Immature natural killer cell (primary cell): ENCODE measurements around the gene RLN3. TPM values are rescaled to one million over a fixed set of nuclear protein-coding genes. Genes with fewer than 3 reads are reported as not detected.
"Not testable (repeated sequence)": the region's sequence is repeated elsewhere in the genome, so short reads cannot be mapped to it uniquely, and the experiment has no call there.

ENCODE experiments used
- DNase-seq, 3 donors: peaks; one replicate each; pipeline ENCODE4 v3.0.0; 2022; ENCODE audit warnings: mixed read lengths in 1 of 3
- H3K27ac Mint-ChIP-seq, 6 donors: one replicate each; pipeline ENCODE4 v1.8.0; 2020; ENCODE audit warnings: mixed read lengths in 6 of 6, mild to moderate bottlenecking in 5 of 6, inconsistent platforms in 4 of 6, moderate library complexity in 3 of 6
- H3K27me3 Mint-ChIP-seq, 3 donors: one replicate each; pipeline ENCODE4 v1.8.0; 2020 to 2021; ENCODE audit warnings: low read depth in 3 of 3, mild to moderate bottlenecking in 3 of 3, mixed read lengths in 3 of 3, moderate library complexity in 3 of 3, inconsistent platforms in 1 of 3
- H3K36me3 Mint-ChIP-seq, 3 donors: one replicate each; pipeline ENCODE4 v1.8.0; 2020; ENCODE audit warnings: mixed read lengths in 3 of 3, inconsistent platforms in 2 of 3, mild to moderate bottlenecking in 2 of 3
- H3K4me1 Mint-ChIP-seq, 2 donors: one replicate each; pipeline ENCODE4 v1.8.0; 2020; ENCODE audit warnings: inconsistent platforms in 2 of 2, mild to moderate bottlenecking in 2 of 2, mixed read lengths in 2 of 2, moderate library complexity in 1 of 2
- H3K4me3 Mint-ChIP-seq, 5 donors: one replicate each; pipeline ENCODE4 v1.8.0; 2020; ENCODE audit warnings: mild to moderate bottlenecking in 5 of 5, mixed read lengths in 5 of 5, inconsistent platforms in 3 of 5, moderate library complexity in 3 of 5
- H3K9me3 Mint-ChIP-seq, 6 donors: one replicate each; pipeline ENCODE4 v1.8.0; 2020; ENCODE audit warnings: mild to moderate bottlenecking in 6 of 6, mixed read lengths in 6 of 6, inconsistent platforms in 4 of 6, moderate library complexity in 3 of 6
- polyA plus RNA-seq, 3 donors: library from polyadenylated mRNA; unstranded; fragments of 300-500 nt; fragmentation: Illumina TruSeq; gene quantifications; one replicate each; pipeline ENCODE4 v1.2.3, GENCODE V29; 2021

Gene RLN3
- polyA plus RNA-seq, 3 donors from 2014 or later = not detected

GRCh38 chr19:14019739-14020138 is 8.2 kb upstream of the RLN3 start:
- not testable (repeated sequence) for H3K27ac Mint-ChIP-seq, DNase-seq, H3K36me3 Mint-ChIP-seq, H3K27me3 Mint-ChIP-seq, H3K4me3 Mint-ChIP-seq, H3K9me3 Mint-ChIP-seq
- H3K4me1 Mint-ChIP-seq = peaks cover 8 to 12% of the 10 kb centered on the region in 2 donors

DNA sequence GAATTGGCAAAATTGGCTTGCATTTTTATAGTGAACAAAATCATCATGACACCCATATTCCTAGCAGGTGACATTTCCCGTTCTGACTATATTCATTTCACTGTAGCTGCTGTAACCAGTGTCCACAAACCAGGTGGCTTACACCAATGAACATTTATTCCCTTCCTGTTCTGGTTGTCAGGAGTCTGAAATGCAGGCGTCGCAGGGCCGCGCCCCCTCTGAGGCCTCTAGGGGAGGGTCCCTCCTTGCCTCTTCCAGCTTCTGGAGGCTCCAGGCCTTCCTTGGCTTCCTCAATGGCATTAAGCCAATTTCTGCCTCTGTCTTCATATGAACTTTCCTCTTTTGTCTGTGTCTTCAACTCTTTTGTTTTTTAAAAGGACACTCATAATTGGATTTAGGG is 6.5 kb upstream of the RLN3 start:
- Mint-ChIP-seq H3K4me3 (no peak overlapping the region), H3K27ac (no peak overlapping the region), H3K36me3 (no peaks in the 10 kb centered on the region), H3K9me3 (no peaks in the 10 kb centered on the region), H3K4me1 (peaks cover 1 to 5% of the 10 kb centered on the region in 2 donors), H3K27me3 (peaks cover 0 to 5% (median 0%) of the 10 kb centered on the region in 3 donors)
- DNase-seq = no peak

- Mint-ChIP-seq H3K27ac (no peak overlapping the region), H3K4me1 (peaks cover 1 to 5% of the 10 kb centered on the region in 2 donors), H3K4me3 (no peak overlapping the region), H3K9me3 (no peaks in the 10 kb centered on the region), H3K27me3 (peaks cover 0 to 5% (median 2%) of the 10 kb centered on the region in 3 donors), H3K36me3 (no peaks in the 10 kb centered on the region)
- no peak for DNase-seq
Measured at GRCh38 chr19:14022469-14022868, 5.5 kb upstream of the RLN3 start.

- Mint-ChIP-seq H3K27ac (peak overlapping the region in 3 of 6 donors; percentile 36 to 81 (median 49)), H3K27me3 (peaks cover 0 to 7% (median 3%) of the 10 kb centered on the region in 3 donors), H3K4me1 (peaks cover 0 to 6% of the 10 kb centered on the region in 2 donors), H3K36me3 (no peaks in the 10 kb centered on the region), H3K4me3 (no peak overlapping the region), H3K9me3 (no peaks in the 10 kb centered on the region)
- DNase-seq = no peak
Measured at GRCh38 chr19:14023404-14024235, 4.3 kb upstream of the RLN3 start.

DNA sequence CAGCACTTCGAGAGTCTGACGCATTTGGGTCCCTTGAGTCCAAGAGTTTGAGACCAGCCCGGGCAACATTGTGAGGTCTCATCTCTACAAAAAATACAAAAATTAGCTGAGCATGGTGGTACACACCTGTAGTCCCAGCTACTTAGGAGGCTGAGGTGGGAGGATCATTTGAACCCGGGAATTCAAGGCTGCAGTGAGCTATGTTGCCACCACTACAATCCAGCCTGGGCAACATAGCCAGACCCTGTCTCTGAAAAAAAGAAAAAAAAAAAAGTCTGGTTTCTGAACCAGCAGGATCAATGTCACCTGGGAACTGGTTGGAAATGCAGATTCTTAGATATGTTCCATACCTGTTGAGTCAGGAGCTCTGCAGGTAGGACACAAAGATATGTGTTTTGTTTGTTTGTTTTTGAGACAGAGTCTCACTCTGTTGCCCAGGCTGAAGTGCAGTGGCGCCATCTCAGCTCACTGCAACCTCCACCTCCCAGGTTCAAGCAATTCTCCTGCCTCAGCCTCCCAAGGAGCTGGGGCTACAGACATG is 1.2 kb upstream of the RLN3 start:
- not testable (repeated sequence) for H3K27ac Mint-ChIP-seq, H3K4me3 Mint-ChIP-seq, H3K9me3 Mint-ChIP-seq, DNase-seq, H3K36me3 Mint-ChIP-seq
- peaks cover 13 to 22% of the 10 kb centered on the region in 2 donors for H3K4me1 Mint-ChIP-seq
- H3K27me3 Mint-ChIP-seq = peaks cover 0 to 13% (median 8%) of the 10 kb centered on the region in 3 donors

DNA sequence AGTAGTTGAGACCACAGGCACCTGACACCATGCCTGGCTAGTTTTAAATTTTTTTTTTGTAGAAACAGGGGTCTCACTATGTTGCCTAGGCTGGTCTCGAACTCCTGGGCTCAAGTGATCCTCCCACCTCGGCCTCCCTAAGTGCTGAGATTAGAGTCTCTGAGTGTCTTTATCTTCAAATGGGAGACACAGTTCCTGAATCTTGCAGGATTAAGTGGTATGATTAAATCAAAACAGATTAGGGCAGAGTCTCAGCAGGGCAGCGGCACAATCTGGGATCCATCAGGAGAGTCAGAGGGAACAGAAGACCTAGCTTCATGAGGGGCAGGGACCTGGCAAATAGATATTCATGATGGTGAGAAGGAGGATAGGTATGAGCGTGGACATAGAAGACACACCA is 953 bp downstream of the RLN3 start:
- H3K36me3 Mint-ChIP-seq = peaks cover under 1% of the 10 kb centered on the region in 3 donors
- peak overlapping the region in 2 of 5 donors; percentile 2 to 24 for H3K4me3 Mint-ChIP-seq
- no peaks in the 10 kb centered on the region for H3K9me3 Mint-ChIP-seq
- no peak for DNase-seq
- H3K27ac Mint-ChIP-seq = peak overlapping the region; percentile 41 to 85 (median 74)
- H3K4me1 Mint-ChIP-seq = peaks cover 24 to 26% of the 10 kb centered on the region in 2 donors
- peaks cover 6 to 16% (median 13%) of the 10 kb centered on the region in 3 donors for H3K27me3 Mint-ChIP-seq

DNA sequence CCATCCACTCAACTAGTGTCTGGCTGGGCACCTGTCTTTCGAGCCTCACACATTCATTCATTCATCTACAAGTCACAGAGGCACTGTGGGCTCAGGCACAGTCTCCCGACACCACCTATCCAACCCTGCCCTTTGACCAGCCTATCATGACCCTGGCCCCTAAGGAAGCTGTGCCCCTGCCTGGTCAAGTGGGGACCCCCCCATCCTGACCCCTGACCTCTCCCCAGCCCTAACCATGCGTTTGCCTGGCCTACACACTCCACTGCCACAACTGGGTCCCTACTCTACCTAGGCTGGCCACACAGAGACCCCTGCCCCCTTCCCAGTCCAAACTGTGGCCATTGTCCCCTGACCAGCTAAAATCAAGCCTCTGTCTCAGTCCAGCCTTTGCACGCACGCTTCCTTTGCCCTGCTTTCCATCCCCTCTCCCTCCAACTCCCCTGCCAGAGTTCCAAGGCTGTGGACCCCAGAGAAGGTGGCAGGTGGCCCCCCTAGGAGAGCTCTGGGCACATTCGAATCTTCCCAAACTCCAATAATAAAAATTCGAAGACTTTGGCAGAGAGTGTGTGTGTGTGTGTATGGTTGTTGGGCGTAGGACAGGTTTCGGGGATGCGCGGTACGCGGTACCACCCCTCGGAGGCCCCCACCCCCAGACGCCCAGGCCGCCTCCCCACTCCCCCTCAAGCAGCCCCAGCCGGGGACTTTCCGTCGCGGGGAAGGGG is 3.2 kb downstream of the RLN3 start:
- peak in 1 of 3 donors; percentile 78 for DNase-seq
- peaks cover 30 to 41% of the 10 kb centered on the region in 2 donors for H3K4me1 Mint-ChIP-seq
- peak overlapping the region; percentile 95 to 97 (median 96) for H3K4me3 Mint-ChIP-seq
- no peaks in the 10 kb centered on the region for H3K9me3 Mint-ChIP-seq
- peaks cover 8 to 16% (median 13%) of the 10 kb centered on the region in 3 donors for H3K27me3 Mint-ChIP-seq
- peaks cover 5 to 7% (median 6%) of the 10 kb centered on the region in 3 donors for H3K36me3 Mint-ChIP-seq
- H3K27ac Mint-ChIP-seq = peak overlapping the region; percentile 91 to 98 (median 96)

DNA sequence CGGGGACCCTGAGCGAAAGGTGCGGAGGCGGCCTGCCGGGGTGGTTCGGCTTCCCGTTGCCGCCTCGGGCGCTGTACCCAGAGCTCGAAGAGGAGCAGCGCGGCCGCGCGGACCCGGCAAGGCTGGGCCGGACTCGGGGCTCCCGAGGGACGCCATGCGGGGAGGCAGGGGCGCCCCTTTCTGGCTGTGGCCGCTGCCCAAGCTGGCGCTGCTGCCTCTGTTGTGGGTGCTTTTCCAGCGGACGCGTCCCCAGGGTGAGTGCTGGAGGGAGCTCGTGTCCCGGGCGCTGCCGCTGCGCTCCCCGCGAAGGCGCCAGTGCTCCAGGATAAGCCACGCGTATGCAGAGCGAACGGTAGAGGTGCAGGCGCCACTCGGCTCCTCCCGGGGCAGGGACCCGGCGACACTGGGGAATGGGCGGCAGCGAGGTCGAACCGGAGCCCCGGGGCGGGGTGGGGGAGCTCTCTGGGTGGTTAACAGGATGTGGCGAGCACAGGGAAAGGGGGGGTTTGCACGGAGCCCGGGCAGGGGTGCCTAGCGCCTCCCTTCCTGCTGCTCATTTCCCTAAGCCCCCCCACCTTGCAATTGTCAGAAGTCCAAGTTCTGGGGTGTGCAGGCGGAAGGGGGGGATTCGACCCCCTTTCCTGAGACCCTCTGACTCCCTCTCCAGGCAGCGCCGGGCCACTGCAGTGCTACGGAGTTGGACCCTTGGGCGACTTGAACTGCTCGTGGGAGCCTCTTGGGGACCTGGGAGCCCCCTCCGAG is 4.0 kb downstream of the RLN3 start, which contains the start of gene IL27RA:
Gene IL27RA (plus strand): TSS at position 44 of the 762 bp plus-strand sequence. CDS start 111 bp downstream, at position 155.
- H3K4me3 Mint-ChIP-seq = peak within 1 kb of the TSS; percentile 95 to 97 (median 96)
- peaks cover 7 to 9% (median 8%) of the 10 kb centered on the region in 3 donors for H3K36me3 Mint-ChIP-seq
- H3K9me3 Mint-ChIP-seq = no peaks in the 10 kb centered on the region
- DNase-seq = peak; percentile 87 to 88 (median 88)
- peaks cover 8 to 16% (median 13%) of the 10 kb centered on the region in 3 donors for H3K27me3 Mint-ChIP-seq
- H3K27ac Mint-ChIP-seq = peak within 1 kb of the TSS; percentile 91 to 98 (median 96)
- peaks cover 31 to 45% of the 10 kb centered on the region in 2 donors for H3K4me1 Mint-ChIP-seq

GRCh38 chr19:14033946-14034345 is 6.0 kb downstream of the RLN3 start:
- no peak for DNase-seq
- H3K4me1 Mint-ChIP-seq = peaks cover 32 to 48% of the 10 kb centered on the region in 2 donors
- H3K36me3 Mint-ChIP-seq = peaks cover 7 to 11% (median 8%) of the 10 kb centered on the region in 3 donors
- H3K27me3 Mint-ChIP-seq = peaks cover 8 to 15% (median 10%) of the 10 kb centered on the region in 3 donors
- no peaks in the 10 kb centered on the region for H3K9me3 Mint-ChIP-seq
- H3K27ac Mint-ChIP-seq = peak overlapping the region; percentile 70 to 86 (median 82)
- H3K4me3 Mint-ChIP-seq = peak overlapping the region; percentile 29 to 72 (median 62)

- Mint-ChIP-seq H3K4me1 (peaks cover 33 to 45% of the 10 kb centered on the region in 2 donors), H3K36me3 (peaks cover 7 to 11% (median 8%) of the 10 kb centered on the region in 3 donors), H3K4me3 (peak overlapping the region in 1 of 5 donors; percentile 21), H3K27me3 (peaks cover 8 to 15% (median 10%) of the 10 kb centered on the region in 3 donors), H3K27ac (peak overlapping the region in 1 of 6 donors; percentile 32)
- not testable (repeated sequence) for DNase-seq, H3K9me3 Mint-ChIP-seq
Measured at GRCh38 chr19:14035159-14035558, 7.2 kb downstream of the RLN3 start.

GRCh38 chr19:14035706-14036105 is 7.8 kb downstream of the RLN3 start:
- Mint-ChIP-seq H3K9me3 (no peaks in the 10 kb centered on the region), H3K4me1 (peaks cover 29 to 43% of the 10 kb centered on the region in 2 donors), H3K36me3 (peaks cover 7 to 11% (median 8%) of the 10 kb centered on the region in 3 donors), H3K4me3 (no peak overlapping the region), H3K27ac (no peak overlapping the region), H3K27me3 (peaks cover 8 to 14% (median 10%) of the 10 kb centered on the region in 3 donors)
- no peak for DNase-seq

- H3K4me3 Mint-ChIP-seq = no peak overlapping the region
- H3K27ac Mint-ChIP-seq = peak overlapping the region in 2 of 6 donors; percentile 34 to 39
- H3K4me1 Mint-ChIP-seq = peaks cover 23 to 38% of the 10 kb centered on the region in 2 donors
- H3K36me3 Mint-ChIP-seq = peaks cover 12 to 18% (median 12%) of the 10 kb centered on the region in 3 donors
- no peaks in the 10 kb centered on the region for H3K27me3 Mint-ChIP-seq
- no peaks in the 10 kb centered on the region for H3K9me3 Mint-ChIP-seq
- no peak for DNase-seq
Measured at GRCh38 chr19:14039181-14039580, 11.2 kb downstream of the RLN3 start.
